22Rv1 (cell line): Measurements from ENCODE around the gene KITLG.

Source experiments
- ZFX ChIP-seq: fragments of 450-650 bp; IDR thresholded peaks from 2 replicates; pipeline ENCODE4 v1.6.1; 2017; ENCODE audit warnings: antibody characterized with exemption, borderline replicate concordance
- TF ChIP-seq, protein P1 (sequence below): fragments of 450-650 bp; IDR thresholded peaks from 2 replicates; pipeline ENCODE4 v1.5.1; 2017; ENCODE audit warnings: mild to moderate bottlenecking

GRCh38 chr12:88493636-88494035 is 86.6 kb downstream of the KITLG start:
- TF ChIP-seq, protein P1, sequence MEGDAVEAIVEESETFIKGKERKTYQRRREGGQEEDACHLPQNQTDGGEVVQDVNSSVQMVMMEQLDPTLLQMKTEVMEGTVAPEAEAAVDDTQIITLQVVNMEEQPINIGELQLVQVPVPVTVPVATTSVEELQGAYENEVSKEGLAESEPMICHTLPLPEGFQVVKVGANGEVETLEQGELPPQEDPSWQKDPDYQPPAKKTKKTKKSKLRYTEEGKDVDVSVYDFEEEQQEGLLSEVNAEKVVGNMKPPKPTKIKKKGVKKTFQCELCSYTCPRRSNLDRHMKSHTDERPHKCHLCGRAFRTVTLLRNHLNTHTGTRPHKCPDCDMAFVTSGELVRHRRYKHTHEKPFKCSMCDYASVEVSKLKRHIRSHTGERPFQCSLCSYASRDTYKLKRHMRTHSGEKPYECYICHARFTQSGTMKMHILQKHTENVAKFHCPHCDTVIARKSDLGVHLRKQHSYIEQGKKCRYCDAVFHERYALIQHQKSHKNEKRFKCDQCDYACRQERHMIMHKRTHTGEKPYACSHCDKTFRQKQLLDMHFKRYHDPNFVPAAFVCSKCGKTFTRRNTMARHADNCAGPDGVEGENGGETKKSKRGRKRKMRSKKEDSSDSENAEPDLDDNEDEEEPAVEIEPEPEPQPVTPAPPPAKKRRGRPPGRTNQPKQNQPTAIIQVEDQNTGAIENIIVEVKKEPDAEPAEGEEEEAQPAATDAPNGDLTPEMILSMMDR, result no peak
- no peak for TF ChIP-seq ZFX
